HL-60 (cell line): Measurements from ENCODE around the gene ZFAND2B.

Source experiments
- DNase-seq, 2 experiments: peaks; one replicate each; pipeline ENCODE4 v3.0.0-alpha.2; 2010 to 2020; ENCODE audit warnings: low read depth in 1 of 2, low spot score in 1 of 2
- H3K27ac ChIP-seq: fragments of 250-450 bp; sonication (Bioruptor Pico); replicated peaks from 2 replicates; pipeline ENCODE4 v1.5.1; 2020; ENCODE audit warnings: mild to moderate bottlenecking, moderate library complexity
- H3K27me3 ChIP-seq: fragments of 250-450 bp; sonication (Bioruptor Pico); 2 replicates; pipeline ENCODE4 v1.5.1; 2021; ENCODE audit warnings: mild to moderate bottlenecking, moderate library complexity; ENCODE audit not compliant: insufficient read depth, poor library complexity, severe bottlenecking
- H3K4me3 ChIP-seq: replicated peaks from 2 replicates; pipeline ENCODE4 v1.5.1; 2011; ENCODE audit warnings: mild to moderate bottlenecking, control low read depth, low read length; ENCODE audit not compliant: insufficient read depth
- GABPA ChIP-seq: IDR thresholded peaks from 2 replicates; pipeline ENCODE4 v1.6.1; 2012; ENCODE audit warnings: low read depth
- POLR2AphosphoS5 ChIP-seq: IDR thresholded peaks from 2 replicates; pipeline ENCODE4 v1.6.1; 2012; ENCODE audit warnings: low read depth
- REST ChIP-seq: IDR thresholded peaks from 2 replicates; pipeline ENCODE4 v1.6.1; 2012; ENCODE audit warnings: low read depth; ENCODE audit not compliant: insufficient replicate concordance
- SPI1 ChIP-seq: IDR thresholded peaks from 2 replicates; pipeline ENCODE4 v1.6.1; 2012; ENCODE audit warnings: low read depth, mild to moderate bottlenecking, borderline replicate concordance
- TF ChIP-seq, protein P1 (sequence below): IDR thresholded peaks from one replicate; pipeline ENCODE4 v1.5.1; 2011; ENCODE audit warnings: low read length, control low read depth, inconsistent platforms; ENCODE audit not compliant: insufficient read depth

ZFAND2B gene

GRCh38 chr2:219184121-219184520 lies 22.5 kb upstream of the ZFAND2B start:
- Histone ChIP-seq H3K4me3 (no peak overlapping the region), H3K27me3 (no peaks in the 10 kb centered on the region), H3K27ac (no peak overlapping the region)
- no peak for DNase-seq
- TF ChIP-seq POLR2AphosphoS5 (no peak), GABPA (no peak), SPI1 (no peak), REST (no peak)
- TF ChIP-seq, protein P1, sequence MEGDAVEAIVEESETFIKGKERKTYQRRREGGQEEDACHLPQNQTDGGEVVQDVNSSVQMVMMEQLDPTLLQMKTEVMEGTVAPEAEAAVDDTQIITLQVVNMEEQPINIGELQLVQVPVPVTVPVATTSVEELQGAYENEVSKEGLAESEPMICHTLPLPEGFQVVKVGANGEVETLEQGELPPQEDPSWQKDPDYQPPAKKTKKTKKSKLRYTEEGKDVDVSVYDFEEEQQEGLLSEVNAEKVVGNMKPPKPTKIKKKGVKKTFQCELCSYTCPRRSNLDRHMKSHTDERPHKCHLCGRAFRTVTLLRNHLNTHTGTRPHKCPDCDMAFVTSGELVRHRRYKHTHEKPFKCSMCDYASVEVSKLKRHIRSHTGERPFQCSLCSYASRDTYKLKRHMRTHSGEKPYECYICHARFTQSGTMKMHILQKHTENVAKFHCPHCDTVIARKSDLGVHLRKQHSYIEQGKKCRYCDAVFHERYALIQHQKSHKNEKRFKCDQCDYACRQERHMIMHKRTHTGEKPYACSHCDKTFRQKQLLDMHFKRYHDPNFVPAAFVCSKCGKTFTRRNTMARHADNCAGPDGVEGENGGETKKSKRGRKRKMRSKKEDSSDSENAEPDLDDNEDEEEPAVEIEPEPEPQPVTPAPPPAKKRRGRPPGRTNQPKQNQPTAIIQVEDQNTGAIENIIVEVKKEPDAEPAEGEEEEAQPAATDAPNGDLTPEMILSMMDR = no peak

DNA sequence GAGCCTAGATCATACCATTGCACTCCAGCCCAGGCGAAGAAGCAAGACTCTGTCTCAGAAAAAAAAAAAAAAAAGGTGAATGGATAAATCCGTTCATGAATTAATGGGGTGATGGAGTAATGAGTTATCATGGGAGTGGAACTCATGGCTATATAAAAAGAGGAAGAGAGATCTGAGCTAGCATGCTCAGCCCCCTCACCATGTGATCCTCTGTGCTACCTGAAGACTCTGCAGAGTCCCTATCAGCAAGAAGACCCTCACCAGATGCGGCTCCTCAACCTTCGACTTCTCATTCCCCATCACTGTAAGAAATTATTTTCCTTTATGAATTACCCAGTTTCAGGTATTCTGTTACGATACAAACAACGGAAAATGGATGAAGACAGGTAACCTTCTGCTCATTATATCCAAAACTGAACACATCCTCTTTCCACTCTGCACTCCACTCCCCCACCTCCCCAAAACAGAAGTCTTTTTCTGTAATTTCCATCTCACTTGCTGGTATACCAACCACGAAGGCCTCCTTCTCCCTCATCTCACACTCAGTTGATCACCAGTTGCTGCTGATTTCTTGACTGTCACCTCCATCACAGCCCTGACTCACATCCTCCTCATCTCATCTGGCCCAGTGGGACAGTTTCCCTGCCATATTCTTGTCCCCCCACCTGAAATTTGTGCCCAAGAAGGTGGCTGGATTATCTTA lies 19.7 kb upstream of the ZFAND2B start:
- Histone ChIP-seq H3K4me3 (no peak overlapping the region), H3K27me3 (no peaks in the 10 kb centered on the region), H3K27ac (no peak overlapping the region)
- TF ChIP-seq GABPA (no peak), SPI1 (peak; percentile 26; the same call in 1 of the 2 replicates)
- DNase-seq = no peak

- no peak overlapping the region for H3K27ac ChIP-seq
- H3K27me3 ChIP-seq = no peaks in the 10 kb centered on the region
- TF ChIP-seq GABPA (no peak), POLR2AphosphoS5 (no peak), REST (no peak), SPI1 (no peak)
- TF ChIP-seq, protein P1 = no peak
- DNase-seq = no peak
- no peak overlapping the region for H3K4me3 ChIP-seq
These were observed 9.2 kb upstream of the ZFAND2B start for GRCh38 chr2:219197388-219197787.

GRCh38 chr2:219198974-219199373 lies 7.6 kb upstream of the ZFAND2B start:
- no peak for DNase-seq
- TF ChIP-seq POLR2AphosphoS5 = no peak
- TF ChIP-seq, protein P1 = no peak
- TF ChIP-seq REST = no peak
- TF ChIP-seq GABPA = no peak
- no peak for TF ChIP-seq SPI1
- no peak overlapping the region for H3K27ac ChIP-seq
- H3K4me3 ChIP-seq = no peak overlapping the region
- no peaks in the 10 kb centered on the region for H3K27me3 ChIP-seq
